Activated CD4-positive, alpha-beta T cell treated with anti-CD3 and anti-CD28 coated beads, Interleukin-2, amount 50 U/mL, for 16 hours (primary cell): ENCODE results near the gene YEATS2.
"Not testable (repeated sequence)": the region's sequence is repeated elsewhere in the genome, so short reads cannot be mapped to it uniquely, and the experiment has no call there.

Source experiments
- DNase-seq: peaks from one replicate; pipeline ENCODE4 v3.0.0-alpha.2; 2020

The YEATS2 gene

GRCh38 chr3:183779896-183780465, 82.4 kb downstream of the YEATS2 start:
- no peak for DNase-seq

- no peak for DNase-seq
These were observed 83.6 kb downstream of the YEATS2 start for GRCh38 chr3:183781246-183781645.

- DNase-seq: no peak
These were observed 85.1 kb downstream of the YEATS2 start for GRCh38 chr3:183782576-183783276.

- DNase-seq: not testable (repeated sequence)
These were observed 86.9 kb downstream of the YEATS2 start for GRCh38 chr3:183784503-183784902.

- DNase-seq: no peak
These were observed 92.2 kb downstream of the YEATS2 start for GRCh38 chr3:183789826-183790225.

- DNase-seq: no peak
These were observed 93.1 kb downstream of the YEATS2 start for GRCh38 chr3:183790700-183791099.

GRCh38 chr3:183792976-183793375, 95.4 kb downstream of the YEATS2 start:
- DNase-seq: no peak

GRCh38 chr3:183794452-183794851, 96.9 kb downstream of the YEATS2 start:
- no peak for DNase-seq

GRCh38 chr3:183796372-183796771, 98.8 kb downstream of the YEATS2 start:
- DNase-seq: no peak

- DNase-seq: no peak
These were observed 100.4 kb downstream of the YEATS2 start for GRCh38 chr3:183797996-183798395.

- no peak for DNase-seq
These were observed 101.9 kb downstream of the YEATS2 start for GRCh38 chr3:183799461-183799860.

GRCh38 chr3:183800243-183800863, 102.8 kb downstream of the YEATS2 start:
- no peak for DNase-seq

- DNase-seq: no peak
These were observed 104.0 kb downstream of the YEATS2 start for GRCh38 chr3:183801601-183802000.

GRCh38 chr3:183802989-183803388, 105.4 kb downstream of the YEATS2 start:
- no peak for DNase-seq

GRCh38 chr3:183807209-183807728, 109.7 kb downstream of the YEATS2 start:
- no peak for DNase-seq

- no peak for DNase-seq
These were observed 110.3 kb downstream of the YEATS2 start for GRCh38 chr3:183807881-183808280.

- DNase-seq: no peak
These were observed 110.8 kb downstream of the YEATS2 start for GRCh38 chr3:183808355-183808754.

- no peak for DNase-seq
These were observed 111.7 kb downstream of the YEATS2 start for GRCh38 chr3:183809270-183809669.

GRCh38 chr3:183810643-183811594, 113.3 kb downstream of the YEATS2 start:
- DNase-seq: no peak

GRCh38 chr3:183811638-183812037, 114.0 kb downstream of the YEATS2 start:
- DNase-seq: no peak

GRCh38 chr3:183812761-183813445, 115.3 kb downstream of the YEATS2 start:
- DNase-seq: no peak

GRCh38 chr3:183814240-183814639, 116.6 kb downstream of the YEATS2 start:
- DNase-seq: no peak
